Measurements from ENCODE around the gene SNUPN.

DNA sequence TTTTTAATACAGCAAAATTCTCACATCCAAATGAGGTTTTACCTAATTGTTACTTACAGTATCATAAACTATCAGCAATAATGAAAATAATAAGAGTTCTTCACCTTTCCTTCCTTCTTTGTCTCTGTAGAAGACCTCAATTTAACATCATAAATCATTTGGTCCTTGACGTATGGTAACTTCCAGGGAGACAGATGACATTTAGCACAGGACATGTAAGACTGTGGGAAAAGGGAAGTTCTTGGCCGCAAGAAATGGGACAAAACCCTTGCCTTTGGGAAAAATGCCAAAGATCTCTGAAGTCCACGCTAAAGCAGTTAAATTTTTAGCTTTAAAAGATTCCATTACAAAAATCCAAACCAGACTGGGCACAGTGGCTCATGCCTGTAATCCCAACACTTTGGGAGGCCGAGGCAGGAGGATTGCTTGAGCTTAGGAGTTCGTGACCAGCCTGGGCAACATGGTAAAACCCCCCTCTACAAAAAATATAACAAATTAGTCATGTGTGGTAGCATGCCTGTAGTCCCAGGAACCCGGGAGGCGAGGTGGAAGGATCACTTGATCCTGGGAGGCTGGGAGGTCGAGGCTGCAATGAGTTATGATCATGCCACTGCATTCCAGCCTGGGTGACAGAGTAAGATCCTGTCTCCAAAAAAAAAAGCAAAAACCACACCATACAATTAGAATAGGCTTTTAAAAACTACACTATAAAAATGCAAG is 55.2 kb downstream of the SNUPN start:
- no peak for TF ChIP-seq EZH2phosphoT487 (IDR thresholded peaks at IDR 0.05; ENCODE audit: borderline replicate concordance, low read depth, low read length)
- TF ChIP-seq, protein P1, sequence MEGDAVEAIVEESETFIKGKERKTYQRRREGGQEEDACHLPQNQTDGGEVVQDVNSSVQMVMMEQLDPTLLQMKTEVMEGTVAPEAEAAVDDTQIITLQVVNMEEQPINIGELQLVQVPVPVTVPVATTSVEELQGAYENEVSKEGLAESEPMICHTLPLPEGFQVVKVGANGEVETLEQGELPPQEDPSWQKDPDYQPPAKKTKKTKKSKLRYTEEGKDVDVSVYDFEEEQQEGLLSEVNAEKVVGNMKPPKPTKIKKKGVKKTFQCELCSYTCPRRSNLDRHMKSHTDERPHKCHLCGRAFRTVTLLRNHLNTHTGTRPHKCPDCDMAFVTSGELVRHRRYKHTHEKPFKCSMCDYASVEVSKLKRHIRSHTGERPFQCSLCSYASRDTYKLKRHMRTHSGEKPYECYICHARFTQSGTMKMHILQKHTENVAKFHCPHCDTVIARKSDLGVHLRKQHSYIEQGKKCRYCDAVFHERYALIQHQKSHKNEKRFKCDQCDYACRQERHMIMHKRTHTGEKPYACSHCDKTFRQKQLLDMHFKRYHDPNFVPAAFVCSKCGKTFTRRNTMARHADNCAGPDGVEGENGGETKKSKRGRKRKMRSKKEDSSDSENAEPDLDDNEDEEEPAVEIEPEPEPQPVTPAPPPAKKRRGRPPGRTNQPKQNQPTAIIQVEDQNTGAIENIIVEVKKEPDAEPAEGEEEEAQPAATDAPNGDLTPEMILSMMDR (conservative IDR thresholded peaks at IDR 0.05; ENCODE audit: low read length) = no peak
